Stimulated activated CD4-positive, alpha-beta T cell treated with anti-CD3 and anti-CD28 coated beads, Interleukin-12 subunit alpha, Interleukin-12 subunit beta, amount 100 ng/mL, for 48 hours (primary cell): ENCODE data around the gene TNN.

ENCODE experiments used
- DNase-seq, 3 donors: peaks; one replicate each; pipeline ENCODE4 v3.0.0-alpha.2; 2020; ENCODE audit warnings: low read depth in 2 of 3, low spot score in 1 of 3

Gene TNN

GRCh38 chr1:175171036-175171913, 103.6 kb downstream of the TNN start:
- DNase-seq: no peak

- DNase-seq: no peak
Observed at GRCh38 chr1:175172503-175172902, 104.9 kb downstream of the TNN start.

GRCh38 chr1:175173531-175173930, 105.9 kb downstream of the TNN start:
- no peak for DNase-seq

GRCh38 chr1:175174309-175175102, 106.9 kb downstream of the TNN start:
- DNase-seq: no peak

GRCh38 chr1:175176246-175176645, 108.6 kb downstream of the TNN start:
- DNase-seq: no peak

GRCh38 chr1:175178056-175178455, 110.4 kb downstream of the TNN start:
- no peak for DNase-seq

- DNase-seq: no peak
Observed at GRCh38 chr1:175178456-175178855, 110.8 kb downstream of the TNN start.

- DNase-seq: no peak
Observed at GRCh38 chr1:175179837-175180590, 112.4 kb downstream of the TNN start.

- no peak for DNase-seq
Observed at GRCh38 chr1:175182201-175182746, 114.6 kb downstream of the TNN start.

GRCh38 chr1:175183586-175183985, 116.0 kb downstream of the TNN start:
- no peak for DNase-seq

- DNase-seq: no peak
Observed at GRCh38 chr1:175185903-175186302, 118.3 kb downstream of the TNN start.

GRCh38 chr1:175186433-175187160, 119.0 kb downstream of the TNN start:
- no peak for DNase-seq

- peak; percentile 46 to 50 (median 47) for DNase-seq
Observed at GRCh38 chr1:175188936-175189335, 121.3 kb downstream of the TNN start.

- peak in 2 of 3 donors; percentile 21 to 24 for DNase-seq
Observed at GRCh38 chr1:175191659-175192058, 124.0 kb downstream of the TNN start.

- peak in 1 of 3 donors; percentile 39 for DNase-seq
Observed at GRCh38 chr1:175192111-175192629, 124.5 kb downstream of the TNN start.

- peak; percentile 28 to 66 (median 46) for DNase-seq
Observed at GRCh38 chr1:175192630-175193526, 125.2 kb downstream of the TNN start, which contains the start of gene KIAA0040. Gene KIAA0040, minus strand, starts transcription at chr1:175192776. Its CDS starts 31,763 bp downstream, at chr1:175161013.

- no peak for DNase-seq
Observed at GRCh38 chr1:175193527-175193910, 125.9 kb downstream of the TNN start.

GRCh38 chr1:175195281-175195680, 127.6 kb downstream of the TNN start:
- no peak for DNase-seq

- DNase-seq: no peak
Observed at GRCh38 chr1:175195798-175196197, 128.2 kb downstream of the TNN start.
